ENCODE measurements around the gene FCRL4. TPM values are rescaled to one million over a fixed set of nuclear protein-coding genes. Genes with fewer than 3 reads are reported as not detected.

FCRL4 gene
- polyA plus RNA-seq, 1 donor (not counting 4 experiments of a cell fraction or from before 2014, with no cell fraction given), result not detected

- H3K4me2 ChIP-seq (ENCODE audit: control insufficient read depth, extremely low read depth, insufficient read depth, low read depth, low read length), result no peak overlapping the region
- DNase-seq (ENCODE audit: low read depth, low spot score), result no peak
- no peak for FAIRE-seq
- no peaks in the 10 kb centered on the region for H3K27me3 ChIP-seq (ENCODE audit: control insufficient read depth, extremely low read depth, insufficient read depth, low read length)
- TF ChIP-seq CTCF (optimal IDR thresholded peaks at IDR 0.05 in 1 of 3, IDR thresholded peaks at IDR 0.05 in 1 of 3, conservative IDR thresholded peaks at IDR 0.05 in 1 of 3; ENCODE audit: extremely low read depth in 1 of 3, insufficient read depth in 2 of 3, low read length in 3 of 3), result no peak
- no peak for TF ChIP-seq EZH2 (IDR thresholded peaks at IDR 0.05; ENCODE audit: low read length)
- no peaks in the 10 kb centered on the region for H3K4me1 ChIP-seq (ENCODE audit: control insufficient read depth, extremely low read depth, insufficient read depth, low read length)
- no peaks in the 10 kb centered on the region for H3K79me2 ChIP-seq (ENCODE audit: control insufficient read depth, insufficient read depth, low read length)
- H3K9me1 ChIP-seq (ENCODE audit: control insufficient read depth, extremely low read depth, insufficient read depth, low read length), result no peaks in the 10 kb centered on the region
- no peak overlapping the region for H3K27ac ChIP-seq (ENCODE audit: control insufficient read depth, insufficient read depth, low read length)
- no peaks in the 10 kb centered on the region for H3K9me3 ChIP-seq (ENCODE audit: control insufficient read depth, low read depth, low read length)
- no peaks in the 10 kb centered on the region for H3K36me3 ChIP-seq (ENCODE audit: control insufficient read depth in 2 of 2, extremely low read depth in 1 of 2, insufficient read depth in 2 of 2, low read length in 2 of 2)
- H4K20me1 ChIP-seq (ENCODE audit: control insufficient read depth, extremely low read depth, insufficient read depth, low read length), result no peaks in the 10 kb centered on the region
- H3K9ac ChIP-seq (ENCODE audit: control insufficient read depth, extremely low read depth, insufficient read depth, low read length), result no peak overlapping the region
- H3K4me3 ChIP-seq (ENCODE audit: control insufficient read depth in 2 of 3, extremely low read depth in 1 of 3, insufficient read depth in 2 of 3, low read depth in 1 of 3, low read length in 3 of 3), result no peak overlapping the region
- dilution Hi-C loops (cut with MboI; ENCODE audit: extremely low pct_ligation_motif_present, low sequenced_read_pairs), result no loop called here
- H2AFZ ChIP-seq (ENCODE audit: control insufficient read depth, low read length), result no peak overlapping the region
These were observed 26.6 kb upstream of the FCRL4 start for GRCh38 chr1:157624471-157624870.

- no peaks in the 10 kb centered on the region for H3K9me3 ChIP-seq (ENCODE audit: control insufficient read depth, low read depth, low read length)
- FAIRE-seq (no peak), DNase-seq (ENCODE audit: low read depth, low spot score) (no peak)
- H3K4me1 ChIP-seq (ENCODE audit: control insufficient read depth, extremely low read depth, insufficient read depth, low read length), result no peaks in the 10 kb centered on the region
- H3K36me3 ChIP-seq (ENCODE audit: control insufficient read depth in 2 of 2, extremely low read depth in 1 of 2, insufficient read depth in 2 of 2, low read length in 2 of 2), result no peaks in the 10 kb centered on the region
- no peak overlapping the region for H3K4me2 ChIP-seq (ENCODE audit: control insufficient read depth, extremely low read depth, insufficient read depth, low read depth, low read length)
- H3K9ac ChIP-seq (ENCODE audit: control insufficient read depth, extremely low read depth, insufficient read depth, low read length), result no peak overlapping the region
- H3K79me2 ChIP-seq (ENCODE audit: control insufficient read depth, insufficient read depth, low read length), result no peaks in the 10 kb centered on the region
- dilution Hi-C loops (cut with MboI; ENCODE audit: extremely low pct_ligation_motif_present, low sequenced_read_pairs), result no loop called here
- H3K27ac ChIP-seq (ENCODE audit: control insufficient read depth, insufficient read depth, low read length), result no peak overlapping the region
- H3K9me1 ChIP-seq (ENCODE audit: control insufficient read depth, extremely low read depth, insufficient read depth, low read length), result no peaks in the 10 kb centered on the region
- no peak overlapping the region for H2AFZ ChIP-seq (ENCODE audit: control insufficient read depth, low read length)
- TF ChIP-seq EZH2 (IDR thresholded peaks at IDR 0.05; ENCODE audit: low read length) (no peak), CTCF (optimal IDR thresholded peaks at IDR 0.05 in 1 of 3, IDR thresholded peaks at IDR 0.05 in 1 of 3, conservative IDR thresholded peaks at IDR 0.05 in 1 of 3; ENCODE audit: extremely low read depth in 1 of 3, insufficient read depth in 2 of 3, low read length in 3 of 3) (no peak)
- H3K27me3 ChIP-seq (ENCODE audit: control insufficient read depth, extremely low read depth, insufficient read depth, low read length), result no peaks in the 10 kb centered on the region
- H4K20me1 ChIP-seq (ENCODE audit: control insufficient read depth, extremely low read depth, insufficient read depth, low read length), result no peaks in the 10 kb centered on the region
- no peak overlapping the region for H3K4me3 ChIP-seq (ENCODE audit: control insufficient read depth in 2 of 3, extremely low read depth in 1 of 3, insufficient read depth in 2 of 3, low read depth in 1 of 3, low read length in 3 of 3)
These were observed 24.6 kb upstream of the FCRL4 start for GRCh38 chr1:157622471-157622870.

All from keratinocyte (primary cell).